Activated CD4-positive, alpha-beta T cell treated with anti-CD3 and anti-CD28 coated beads, Interleukin-2, amount 10 ng/mL, durations not matched to agents 24 days and 14 days (primary cell): ENCODE data around the gene VEGFA. TPM values are rescaled to one million over a fixed set of nuclear protein-coding genes. Genes with fewer than 3 reads are reported as not detected.

Experiments
- DNase-seq: peaks from one replicate; pipeline ENCODE4 v3.0.0; 2022
- H3K27ac Mint-ChIP-seq: one replicate; pipeline ENCODE4 v1.8.0; 2022; ENCODE audit warnings: mild to moderate bottlenecking, mixed read lengths
- H3K27me3 Mint-ChIP-seq: one replicate; pipeline ENCODE4 v1.8.0; 2022; ENCODE audit warnings: mixed read lengths
- H3K36me3 Mint-ChIP-seq: one replicate; pipeline ENCODE4 v1.8.0; 2022; ENCODE audit warnings: low read depth, mild to moderate bottlenecking, mixed read lengths
- H3K4me1 Mint-ChIP-seq: one replicate; pipeline ENCODE4 v1.8.0; 2021; ENCODE audit warnings: mixed read lengths
- H3K4me3 Mint-ChIP-seq: one replicate; pipeline ENCODE4 v1.8.0; 2022; ENCODE audit warnings: mild to moderate bottlenecking, moderate library complexity, mixed read lengths
- H3K9me3 Mint-ChIP-seq: one replicate; pipeline ENCODE4 v1.8.0; 2021; ENCODE audit warnings: mixed read lengths
- intact Hi-C: fragments of 100-400 bp; cut with micrococcal nuclease; formaldehyde crosslinking; loops from one replicate; pipeline ENCODE4 v1.15.1; 2023
- total RNA-seq: library from RNA; stranded (reverse); gene quantifications from 2 replicates; pipeline ENCODE4 v1.2.3, GENCODE V29; 2022

VEGFA gene
- total RNA-seq, 1 donor from 2014 or later = 62.9 TPM

- Mint-ChIP-seq H3K9me3 (no peaks in the 10 kb centered on the region), H3K36me3 (no peaks in the 10 kb centered on the region), H3K4me1 (peaks cover 3% of the 10 kb centered on the region), H3K27ac (no peak overlapping the region), H3K27me3 (peaks cover 15% of the 10 kb centered on the region), H3K4me3 (no peak overlapping the region)
- intact Hi-C loops = no loop called here
- no peak for DNase-seq
Measured at GRCh38 chr6:43742931-43743632, 26.9 kb upstream of the VEGFA start.

- no peak overlapping the region for H3K27ac Mint-ChIP-seq
- peaks cover 20% of the 10 kb centered on the region for H3K27me3 Mint-ChIP-seq
- intact Hi-C loops = no loop called here
- DNase-seq = no peak
- H3K4me3 Mint-ChIP-seq = no peak overlapping the region
- H3K36me3 Mint-ChIP-seq = no peaks in the 10 kb centered on the region
- H3K9me3 Mint-ChIP-seq = no peaks in the 10 kb centered on the region
- H3K4me1 Mint-ChIP-seq = no peaks in the 10 kb centered on the region
Measured at GRCh38 chr6:43743682-43744381, 26.2 kb upstream of the VEGFA start.

- no peaks in the 10 kb centered on the region for H3K9me3 Mint-ChIP-seq
- no peak overlapping the region for H3K27ac Mint-ChIP-seq
- intact Hi-C loops = no loop called here
- H3K27me3 Mint-ChIP-seq = peaks cover 20% of the 10 kb centered on the region
- H3K4me3 Mint-ChIP-seq = no peak overlapping the region
- no peaks in the 10 kb centered on the region for H3K36me3 Mint-ChIP-seq
- DNase-seq = no peak
- H3K4me1 Mint-ChIP-seq = no peaks in the 10 kb centered on the region
Measured at GRCh38 chr6:43744491-43744890, 25.5 kb upstream of the VEGFA start.

- no peaks in the 10 kb centered on the region for H3K4me1 Mint-ChIP-seq
- H3K9me3 Mint-ChIP-seq = no peaks in the 10 kb centered on the region
- H3K36me3 Mint-ChIP-seq = no peaks in the 10 kb centered on the region
- H3K4me3 Mint-ChIP-seq = no peak overlapping the region
- no peak for DNase-seq
- peaks cover 20% of the 10 kb centered on the region for H3K27me3 Mint-ChIP-seq
- H3K27ac Mint-ChIP-seq = no peak overlapping the region
- intact Hi-C loops = no loop called here
Measured at GRCh38 chr6:43744931-43745727, 24.9 kb upstream of the VEGFA start.

- no peaks in the 10 kb centered on the region for H3K4me1 Mint-ChIP-seq
- peaks cover 20% of the 10 kb centered on the region for H3K27me3 Mint-ChIP-seq
- H3K36me3 Mint-ChIP-seq = no peaks in the 10 kb centered on the region
Measured at GRCh38 chr6:43746071-43746470, 23.9 kb upstream of the VEGFA start.

GRCh38 chr6:43746613-43747102 lies 23.4 kb upstream of the VEGFA start:
- Mint-ChIP-seq H3K27me3 (peaks cover 20% of the 10 kb centered on the region), H3K4me1 (no peaks in the 10 kb centered on the region), H3K27ac (no peak overlapping the region), H3K36me3 (no peaks in the 10 kb centered on the region), H3K4me3 (no peak overlapping the region), H3K9me3 (no peaks in the 10 kb centered on the region)
- no peak for DNase-seq
- intact Hi-C loops = no loop called here

More at GRCh38 chr6:43746071-43746470, 23.9 kb upstream of the VEGFA start:
- Mint-ChIP-seq H3K4me3 (no peak overlapping the region), H3K27ac (no peak overlapping the region), H3K9me3 (no peaks in the 10 kb centered on the region)
- DNase-seq = no peak
- intact Hi-C loops = no loop called here

- intact Hi-C loops = no loop called here
- no peaks in the 10 kb centered on the region for H3K36me3 Mint-ChIP-seq
- peaks cover 20% of the 10 kb centered on the region for H3K27me3 Mint-ChIP-seq
- H3K4me3 Mint-ChIP-seq = no peak overlapping the region
- H3K27ac Mint-ChIP-seq = no peak overlapping the region
- no peaks in the 10 kb centered on the region for H3K4me1 Mint-ChIP-seq
- no peaks in the 10 kb centered on the region for H3K9me3 Mint-ChIP-seq
- DNase-seq = no peak
Measured at GRCh38 chr6:43747784-43748183, 22.2 kb upstream of the VEGFA start.

- peaks cover 23% of the 10 kb centered on the region for H3K27me3 Mint-ChIP-seq
- no peaks in the 10 kb centered on the region for H3K9me3 Mint-ChIP-seq
- no peaks in the 10 kb centered on the region for H3K36me3 Mint-ChIP-seq
- H3K27ac Mint-ChIP-seq = no peak overlapping the region
- no peak overlapping the region for H3K4me3 Mint-ChIP-seq
- no peak for DNase-seq
- H3K4me1 Mint-ChIP-seq = no peaks in the 10 kb centered on the region
- intact Hi-C loops = no loop called here
Measured at GRCh38 chr6:43748765-43749164, 21.2 kb upstream of the VEGFA start.

- H3K9me3 Mint-ChIP-seq = no peaks in the 10 kb centered on the region
- intact Hi-C loops = no loop called here
- no peak overlapping the region for H3K4me3 Mint-ChIP-seq
- H3K27ac Mint-ChIP-seq = no peak overlapping the region
- H3K27me3 Mint-ChIP-seq = peaks cover 25% of the 10 kb centered on the region
- H3K36me3 Mint-ChIP-seq = no peaks in the 10 kb centered on the region
- no peaks in the 10 kb centered on the region for H3K4me1 Mint-ChIP-seq
- no peak for DNase-seq
Measured at GRCh38 chr6:43749461-43749860, 20.6 kb upstream of the VEGFA start.

GRCh38 chr6:43750622-43751021 lies 19.4 kb upstream of the VEGFA start:
- H3K27me3 Mint-ChIP-seq = peaks cover 24% of the 10 kb centered on the region
- intact Hi-C loops = no loop called here
- H3K4me1 Mint-ChIP-seq = no peaks in the 10 kb centered on the region
- H3K36me3 Mint-ChIP-seq = no peaks in the 10 kb centered on the region
- H3K9me3 Mint-ChIP-seq = no peaks in the 10 kb centered on the region
- DNase-seq = no peak
- no peak overlapping the region for H3K4me3 Mint-ChIP-seq
- no peak overlapping the region for H3K27ac Mint-ChIP-seq

GRCh38 chr6:43753570-43754183 lies 16.3 kb upstream of the VEGFA start:
- no peak for DNase-seq
- H3K36me3 Mint-ChIP-seq = no peaks in the 10 kb centered on the region
- H3K27me3 Mint-ChIP-seq = peaks cover 10% of the 10 kb centered on the region
- intact Hi-C loops = no loop called here
- H3K4me1 Mint-ChIP-seq = no peaks in the 10 kb centered on the region
- H3K4me3 Mint-ChIP-seq = no peak overlapping the region
- H3K27ac Mint-ChIP-seq = no peak overlapping the region
- no peaks in the 10 kb centered on the region for H3K9me3 Mint-ChIP-seq

- H3K9me3 Mint-ChIP-seq = no peaks in the 10 kb centered on the region
- H3K27ac Mint-ChIP-seq = no peak overlapping the region
- intact Hi-C loops = no loop called here
- H3K36me3 Mint-ChIP-seq = no peaks in the 10 kb centered on the region
- H3K4me3 Mint-ChIP-seq = no peak overlapping the region
- H3K27me3 Mint-ChIP-seq = peaks cover 13% of the 10 kb centered on the region
- no peak for DNase-seq
- no peaks in the 10 kb centered on the region for H3K4me1 Mint-ChIP-seq
Measured at GRCh38 chr6:43757966-43758616, 11.9 kb upstream of the VEGFA start.

GRCh38 chr6:43758617-43759050 lies 11.4 kb upstream of the VEGFA start:
- no peak overlapping the region for H3K27ac Mint-ChIP-seq
- intact Hi-C loops = no loop called here
- DNase-seq = peak; percentile 79
- no peaks in the 10 kb centered on the region for H3K9me3 Mint-ChIP-seq
- H3K27me3 Mint-ChIP-seq = peaks cover 11% of the 10 kb centered on the region
- no peak overlapping the region for H3K4me3 Mint-ChIP-seq
- H3K36me3 Mint-ChIP-seq = no peaks in the 10 kb centered on the region
- H3K4me1 Mint-ChIP-seq = peaks cover 3% of the 10 kb centered on the region
